COLO829 (cell line): ENCODE data around the gene RNF128.
A peak's percentile ranks its signal among the peaks of the same experiment; 100 is the strongest.

ENCODE experiments used
- DNase-seq: peaks from one replicate; pipeline ENCODE4 v3.0.0; 2012; ENCODE audit warnings: low spot score

The RNF128 gene

GRCh38 chrX:106726485-106727437 is at the start of gene RNF128:
Gene RNF128 (plus strand): TSS chrX:106726701. CDS start chrX:106726914, 213 bp downstream.
- no peak for DNase-seq

GRCh38 chrX:106680716-106681115 is 45.8 kb upstream of the RNF128 start:
- DNase-seq, result no peak

DNA sequence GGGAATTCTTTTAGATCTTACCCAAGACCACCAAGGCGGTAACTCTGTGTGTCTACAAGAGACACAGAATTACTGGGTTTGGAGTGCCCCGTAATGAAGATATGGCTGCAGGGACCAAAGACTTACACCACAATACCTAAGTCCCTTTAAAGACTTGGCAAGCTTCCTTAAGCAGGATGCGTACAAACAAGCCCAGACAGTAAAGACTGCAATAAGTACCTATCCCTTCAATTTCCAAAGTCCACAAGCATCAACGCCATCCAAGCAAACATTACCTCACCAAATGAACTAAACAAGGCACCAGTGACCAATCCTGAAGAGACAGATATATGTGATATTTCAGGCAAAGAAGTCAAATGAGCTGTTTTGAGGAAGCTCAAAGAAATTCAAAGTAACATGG is 42.3 kb upstream of the RNF128 start:
- no peak for DNase-seq

- no peak for DNase-seq
Observed at GRCh38 chrX:106692425-106693065, 34.0 kb upstream of the RNF128 start.

DNA sequence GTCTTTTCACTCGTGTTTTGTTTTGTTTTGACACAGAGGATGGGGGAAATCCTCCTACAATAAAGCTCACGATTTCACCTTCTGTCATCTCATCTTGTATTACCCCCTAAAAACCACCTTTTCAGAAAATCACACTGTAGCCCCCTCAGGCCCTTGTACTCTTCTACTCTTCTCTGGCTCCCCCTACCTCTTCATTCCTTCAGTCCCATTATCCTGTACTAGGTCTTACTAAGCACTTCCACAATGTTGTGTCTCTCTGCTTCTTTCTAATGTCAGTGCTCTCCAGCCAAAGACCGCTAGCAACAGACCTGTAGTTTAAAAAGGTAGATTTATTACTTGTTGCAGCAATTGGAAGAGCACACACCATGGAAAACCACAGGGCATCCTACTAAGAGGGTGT is 30.0 kb upstream of the RNF128 start:
- no peak for DNase-seq

GRCh38 chrX:106698693-106699092 is 27.8 kb upstream of the RNF128 start:
- no peak for DNase-seq

DNA sequence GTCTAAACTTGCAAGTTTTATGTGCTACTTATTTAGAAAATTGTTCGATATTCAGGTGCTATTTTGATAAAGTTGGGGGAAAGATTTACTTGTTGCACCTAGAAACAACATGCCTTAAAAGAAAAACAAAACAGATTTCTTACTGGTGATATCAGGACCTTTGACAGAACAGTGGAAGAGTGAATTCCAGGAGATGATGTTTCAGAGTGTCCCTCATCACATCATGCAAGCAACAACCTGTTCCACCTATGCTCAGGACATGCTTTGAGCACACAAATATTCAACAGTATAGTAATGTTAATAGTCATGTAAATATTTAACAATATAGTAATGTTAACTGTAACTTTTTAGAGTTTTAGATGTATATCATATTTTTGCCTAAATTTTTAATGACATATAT is 23.9 kb upstream of the RNF128 start:
- DNase-seq, result no peak

- no peak for DNase-seq
Observed at GRCh38 chrX:106706466-106706865, 20.0 kb upstream of the RNF128 start.

- DNase-seq, result peak; percentile 75
Observed at GRCh38 chrX:106707771-106708454, 18.6 kb upstream of the RNF128 start.

DNA sequence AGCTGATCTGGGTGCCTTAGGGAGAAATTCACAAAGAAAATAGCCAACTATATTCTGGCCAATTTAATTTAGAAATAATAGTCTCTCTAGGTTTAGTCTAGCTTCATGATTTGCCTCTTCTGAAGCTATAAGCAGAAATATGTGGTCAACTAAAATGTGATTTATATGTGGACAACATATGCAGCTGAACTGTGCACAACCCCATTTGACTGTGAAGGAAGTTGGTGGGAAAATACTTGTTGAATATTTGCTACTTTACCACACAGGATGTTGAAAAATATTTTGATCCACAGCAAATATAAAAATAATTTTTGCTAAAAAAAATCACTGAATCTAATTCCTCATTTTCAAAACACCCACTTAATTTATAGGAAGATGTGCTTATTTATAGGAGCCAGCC is 15.7 kb upstream of the RNF128 start:
- no peak for DNase-seq

- DNase-seq, result no peak
Observed at GRCh38 chrX:106711375-106711774, 15.1 kb upstream of the RNF128 start.

GRCh38 chrX:106716004-106716403 is 10.5 kb upstream of the RNF128 start:
- no peak for DNase-seq

DNA sequence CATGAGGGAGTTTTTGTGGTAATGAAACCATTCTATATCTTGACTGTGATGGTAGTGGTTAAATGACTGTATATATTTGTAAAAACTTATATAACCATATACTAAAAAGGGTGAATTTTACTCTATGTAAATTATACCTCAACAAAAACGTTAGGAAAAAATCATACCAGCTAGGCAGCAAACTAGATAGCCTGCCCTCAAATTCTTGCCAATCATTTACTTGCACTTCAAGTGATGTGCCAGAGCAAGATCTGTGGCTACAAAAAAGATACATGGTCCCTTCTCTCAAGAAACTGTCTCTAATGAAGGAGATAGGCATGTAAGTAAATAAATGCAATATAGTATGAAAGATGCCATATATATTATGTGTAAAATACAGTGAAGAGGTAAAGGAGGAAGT is 10.0 kb upstream of the RNF128 start:
- no peak for DNase-seq

GRCh38 chrX:106718709-106719108 is 7.8 kb upstream of the RNF128 start:
- no peak for DNase-seq

- DNase-seq, result no peak
Observed at GRCh38 chrX:106725931-106726330, 570 bp upstream of the RNF128 start.

DNA sequence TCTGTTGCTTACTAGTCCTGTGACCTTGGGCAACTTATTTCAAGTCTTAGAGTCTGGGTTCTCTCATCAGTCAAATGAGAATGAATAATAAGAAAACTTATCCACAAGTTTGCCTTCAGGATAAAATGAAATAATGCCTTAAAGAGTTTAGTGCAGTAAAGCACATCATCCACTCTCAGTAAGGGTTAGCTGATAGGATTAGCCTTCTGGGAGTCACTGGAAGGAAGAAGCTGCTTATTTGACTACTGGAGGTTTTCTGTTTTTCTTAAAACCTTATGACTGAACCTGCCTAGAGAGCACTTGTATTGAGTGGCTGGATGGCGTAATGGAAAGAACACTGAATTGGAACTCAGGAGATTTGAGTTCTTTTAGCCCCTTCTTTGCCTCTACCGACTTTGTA is 1.8 kb downstream of the RNF128 start:
- no peak for DNase-seq

- no peak for DNase-seq
Observed at GRCh38 chrX:106730401-106730800, 3.9 kb downstream of the RNF128 start.

DNA sequence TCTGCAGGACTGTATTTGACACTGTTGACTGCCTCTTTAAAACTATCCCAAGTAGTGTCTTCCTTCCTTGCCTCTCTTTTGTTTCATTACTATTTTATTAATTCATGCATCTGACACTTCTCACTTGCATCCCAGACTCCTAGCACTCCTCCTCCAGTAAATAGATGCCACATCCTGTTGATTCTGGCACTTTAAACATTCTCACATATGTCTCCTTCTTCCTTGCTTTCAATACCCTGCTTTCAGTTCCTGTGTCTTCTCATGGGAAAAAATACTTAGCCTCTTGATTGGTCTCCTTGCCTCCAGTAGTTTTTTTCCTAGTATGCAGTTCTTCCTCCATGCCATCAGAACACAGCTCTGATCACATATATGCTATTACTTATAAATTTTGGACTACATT is 5.1 kb downstream of the RNF128 start:
- no peak for DNase-seq

DNA sequence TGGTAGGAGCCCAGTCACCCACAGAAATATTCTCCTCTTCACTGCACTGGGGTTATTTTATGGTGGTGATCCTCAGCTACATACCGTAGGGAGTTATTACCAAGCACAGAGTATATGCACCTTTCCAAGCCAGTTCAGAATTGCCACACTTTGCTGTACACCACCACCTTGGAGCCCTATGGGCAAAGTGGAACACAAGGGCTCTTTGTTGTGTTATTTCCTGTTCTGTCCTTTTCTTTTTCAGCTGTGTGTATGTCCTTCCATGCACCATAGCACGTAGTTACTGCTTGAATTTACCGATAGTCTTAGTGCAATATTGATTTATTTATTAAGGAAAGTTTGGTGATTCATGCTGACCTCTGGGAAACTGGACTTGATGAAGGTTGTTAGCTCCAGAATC is 8.3 kb downstream of the RNF128 start:
- no peak for DNase-seq

- DNase-seq, result no peak
Observed at GRCh38 chrX:106740193-106740780, 13.8 kb downstream of the RNF128 start.

- no peak for DNase-seq
Observed at GRCh38 chrX:106742193-106742592, 15.7 kb downstream of the RNF128 start.

DNA sequence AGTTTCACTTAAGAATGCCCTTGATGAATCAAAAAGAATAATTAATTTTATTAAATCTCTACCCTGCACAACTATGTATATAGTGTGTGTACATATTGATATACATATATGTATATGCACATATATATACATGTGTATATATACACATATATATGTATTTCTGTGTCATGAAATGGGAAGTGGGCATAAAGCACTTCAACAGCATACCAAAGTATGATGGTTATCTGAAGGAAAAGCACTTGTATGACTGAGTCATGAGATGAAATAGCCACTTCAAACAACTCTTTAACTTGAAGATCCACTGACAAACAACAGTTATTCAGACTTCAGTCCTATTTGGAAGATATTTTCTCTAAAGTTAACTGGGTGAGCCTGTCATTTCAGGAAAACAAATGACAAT is 16.3 kb downstream of the RNF128 start:
- peak; percentile 18 for DNase-seq
